GM08714 (cell line): Measurements from ENCODE around the gene SNRNP35.
"Not testable (repeated sequence)": the region's sequence is repeated elsewhere in the genome, so short reads cannot be mapped to it uniquely, and the experiment has no call there.

ENCODE experiments used
- H3K4me3 ChIP-seq: fragments of 200-500 bp; sonication (Bioruptor generic); 2 replicates; pipeline ENCODE4 v1.5.1; 2014; ENCODE audit warnings: mild to moderate bottlenecking, low read length, inconsistent platforms
- ZNF274 ChIP-seq: IDR thresholded peaks from 2 replicates; pipeline ENCODE4 v1.6.1; 2012; ENCODE audit warnings: mild to moderate bottlenecking, low read depth, low read length

The SNRNP35 gene

GRCh38 chr12:123490089-123490488 is 32.1 kb downstream of the SNRNP35 start:
- no peak overlapping the region for H3K4me3 ChIP-seq
- no peak for TF ChIP-seq ZNF274

GRCh38 chr12:123491056-123491455 is 33.1 kb downstream of the SNRNP35 start:
- H3K4me3 ChIP-seq, result no peak overlapping the region
- TF ChIP-seq ZNF274, result no peak

- TF ChIP-seq ZNF274, result no peak
- H3K4me3 ChIP-seq, result no peak overlapping the region
Measured at GRCh38 chr12:123491481-123491880, 33.5 kb downstream of the SNRNP35 start.

GRCh38 chr12:123492339-123493039 is 34.5 kb downstream of the SNRNP35 start:
- H3K4me3 ChIP-seq, result not testable (repeated sequence)

GRCh38 chr12:123494124-123494851 is 36.3 kb downstream of the SNRNP35 start:
- TF ChIP-seq ZNF274, result no peak
- no peak overlapping the region for H3K4me3 ChIP-seq

- no peak overlapping the region for H3K4me3 ChIP-seq
- TF ChIP-seq ZNF274, result no peak
Measured at GRCh38 chr12:123497065-123497464, 39.1 kb downstream of the SNRNP35 start.

- no peak overlapping the region for H3K4me3 ChIP-seq
- no peak for TF ChIP-seq ZNF274
Measured at GRCh38 chr12:123498126-123498825, 40.3 kb downstream of the SNRNP35 start.

- H3K4me3 ChIP-seq, result no peak overlapping the region
- no peak for TF ChIP-seq ZNF274
Measured at GRCh38 chr12:123499332-123499731, 41.4 kb downstream of the SNRNP35 start.

GRCh38 chr12:123502163-123502704 is 44.3 kb downstream of the SNRNP35 start:
- TF ChIP-seq ZNF274, result no peak
- no peak overlapping the region for H3K4me3 ChIP-seq

- TF ChIP-seq ZNF274, result no peak
- H3K4me3 ChIP-seq, result no peak overlapping the region
Measured at GRCh38 chr12:123506059-123506842, 48.3 kb downstream of the SNRNP35 start.

GRCh38 chr12:123506843-123507236 is 48.9 kb downstream of the SNRNP35 start:
- TF ChIP-seq ZNF274, result no peak
- H3K4me3 ChIP-seq, result no peak overlapping the region

- H3K4me3 ChIP-seq, result no peak overlapping the region
- no peak for TF ChIP-seq ZNF274
Measured at GRCh38 chr12:123512838-123513665, 55.1 kb downstream of the SNRNP35 start.

GRCh38 chr12:123513805-123514204 is 55.9 kb downstream of the SNRNP35 start:
- no peak overlapping the region for H3K4me3 ChIP-seq
- TF ChIP-seq ZNF274, result no peak

- H3K4me3 ChIP-seq, result not testable (repeated sequence)
Measured at GRCh38 chr12:123514582-123515221, 56.8 kb downstream of the SNRNP35 start.
